Mesenchymal stem cell (in vitro differentiated cells and primary cell): Measurements from ENCODE around the gene LFNG.
"Not testable (repeated sequence)": the region's sequence is repeated elsewhere in the genome, so short reads cannot be mapped to it uniquely, and the experiment has no call there.

Experiments
- DNase-seq: peaks from one replicate; pipeline ENCODE4 v3.0.0-alpha.2; 2013
- H2AFZ ChIP-seq: one replicate; pipeline ENCODE4 v1.6.1; 2013; ENCODE audit warnings: low read depth, mild to moderate bottlenecking, control low read depth, inconsistent platforms, low read length, moderate library complexity
- H2AK5ac ChIP-seq: 2 replicates; pipeline ENCODE4 v1.6.1; 2013; ENCODE audit warnings: low read length, moderate library complexity, mild to moderate bottlenecking, inconsistent platforms; ENCODE audit not compliant: severe bottlenecking
- H2BK120ac ChIP-seq: one replicate; pipeline ENCODE4 v1.6.1; 2013; ENCODE audit warnings: low read depth, mild to moderate bottlenecking, inconsistent platforms, low read length, moderate library complexity
- H2BK12ac ChIP-seq, 2 experiments: one replicate each; pipeline ENCODE4 v1.6.1; 2013; ENCODE audit warnings: inconsistent platforms in 2 of 2, low read length in 2 of 2, mild to moderate bottlenecking in 2 of 2, moderate library complexity in 2 of 2, control low read depth in 1 of 2
- H2BK15ac ChIP-seq: one replicate; pipeline ENCODE4 v1.6.1; 2013; ENCODE audit warnings: mild to moderate bottlenecking, low read depth, inconsistent platforms; ENCODE audit not compliant: poor library complexity, severe bottlenecking
- H2BK5ac ChIP-seq: 2 replicates; pipeline ENCODE4 v1.6.1; 2013; ENCODE audit warnings: low read depth, mild to moderate bottlenecking, low read length, control low read depth, inconsistent platforms; ENCODE audit not compliant: poor library complexity, severe bottlenecking
- H3K14ac ChIP-seq, 2 experiments: one replicate each; pipeline ENCODE4 v1.6.1; 2013; ENCODE audit warnings: inconsistent platforms in 2 of 2, low read length in 2 of 2, control low read depth in 1 of 2, mild to moderate bottlenecking in 1 of 2, moderate library complexity in 1 of 2
- H3K18ac ChIP-seq, 2 experiments: one replicate each; pipeline ENCODE4 v1.6.1; 2013; ENCODE audit warnings: inconsistent platforms in 2 of 2, low read length in 2 of 2, control low read depth in 1 of 2, low read depth in 1 of 2, mild to moderate bottlenecking in 1 of 2
- H3K23ac ChIP-seq, 2 experiments: one replicate each; pipeline ENCODE4 v1.6.1; 2013; ENCODE audit warnings: inconsistent platforms in 2 of 2, low read length in 2 of 2, mild to moderate bottlenecking in 2 of 2, moderate library complexity in 2 of 2, control low read depth in 1 of 2
- H3K27ac ChIP-seq: 2 replicates; pipeline ENCODE4 v1.5.1; 2013; ENCODE audit warnings: mild to moderate bottlenecking, moderate library complexity, low read length, control low read depth, inconsistent platforms; ENCODE audit not compliant: poor library complexity, severe bottlenecking
- H3K27me3 ChIP-seq, 2 experiments: 2 replicates each; pipeline versions ENCODE4 v1.6.1 to v1.7.0; 2013; ENCODE audit warnings: low read length in 2 of 2, mild to moderate bottlenecking in 2 of 2, moderate library complexity in 2 of 2, control low read depth in 1 of 2, inconsistent platforms in 1 of 2; ENCODE audit not compliant: control insufficient read depth in 1 of 2, insufficient read depth in 1 of 2
- H3K36me3 ChIP-seq, 2 experiments: 2 replicates each; pipeline versions ENCODE4 v1.6.1 to v1.7.0; 2013; ENCODE audit warnings: low read length in 2 of 2, control low read depth in 1 of 2, inconsistent platforms in 1 of 2, low read depth in 1 of 2, mild to moderate bottlenecking in 1 of 2; ENCODE audit not compliant: insufficient read depth in 2 of 2, control insufficient read depth in 1 of 2
- H3K4ac ChIP-seq, 2 experiments: one replicate each; pipeline ENCODE4 v1.6.1; 2013; ENCODE audit warnings: inconsistent platforms in 2 of 2, low read length in 2 of 2, mild to moderate bottlenecking in 2 of 2, moderate library complexity in 2 of 2, control low read depth in 1 of 2, low read depth in 1 of 2
- H3K4me1 ChIP-seq: 2 replicates; pipeline ENCODE4 v1.6.1; 2013; ENCODE audit warnings: low read depth, low read length, control low read depth; ENCODE audit not compliant: control insufficient read depth, insufficient read depth
- H3K4me2 ChIP-seq: 2 replicates; pipeline ENCODE4 v1.6.1; 2013; ENCODE audit warnings: low read length, mild to moderate bottlenecking, inconsistent platforms; ENCODE audit not compliant: poor library complexity, severe bottlenecking
- H3K4me3 ChIP-seq, 2 experiments: 2 replicates each; pipeline versions ENCODE4 v1.5.1 to v1.7.0; 2013; ENCODE audit warnings: low read length in 2 of 2, mild to moderate bottlenecking in 2 of 2, control low read depth in 1 of 2, low read depth in 1 of 2; ENCODE audit not compliant: insufficient read depth in 1 of 2
- H3K79me1 ChIP-seq: replicated peaks from 2 replicates; pipeline ENCODE4 v1.6.1; 2013; ENCODE audit warnings: mild to moderate bottlenecking, control low read depth, low read length, inconsistent platforms; ENCODE audit not compliant: poor library complexity, severe bottlenecking
- H3K9ac ChIP-seq: 2 replicates; pipeline ENCODE4 v1.7.0; 2013; ENCODE audit warnings: mild to moderate bottlenecking, low read length, moderate library complexity
- H3K9me3 ChIP-seq: 2 replicates; pipeline ENCODE4 v1.7.0; 2013; ENCODE audit warnings: mild to moderate bottlenecking, low read length; ENCODE audit not compliant: control insufficient read depth
- H4K8ac ChIP-seq: one replicate; pipeline ENCODE4 v1.6.1; 2013; ENCODE audit warnings: inconsistent platforms, mild to moderate bottlenecking, low read length, moderate library complexity
- H4K91ac ChIP-seq: one replicate; pipeline ENCODE4 v1.6.1; 2013; ENCODE audit warnings: mild to moderate bottlenecking, low read length, inconsistent platforms
- WGBS: methylation state at CpG from one replicate; pipeline ENCODE4 v1.1.7; 2013; ENCODE audit warnings: mixed read lengths; 5-methylcytosine and 5-hydroxymethylcytosine counted together

LFNG gene

DNA sequence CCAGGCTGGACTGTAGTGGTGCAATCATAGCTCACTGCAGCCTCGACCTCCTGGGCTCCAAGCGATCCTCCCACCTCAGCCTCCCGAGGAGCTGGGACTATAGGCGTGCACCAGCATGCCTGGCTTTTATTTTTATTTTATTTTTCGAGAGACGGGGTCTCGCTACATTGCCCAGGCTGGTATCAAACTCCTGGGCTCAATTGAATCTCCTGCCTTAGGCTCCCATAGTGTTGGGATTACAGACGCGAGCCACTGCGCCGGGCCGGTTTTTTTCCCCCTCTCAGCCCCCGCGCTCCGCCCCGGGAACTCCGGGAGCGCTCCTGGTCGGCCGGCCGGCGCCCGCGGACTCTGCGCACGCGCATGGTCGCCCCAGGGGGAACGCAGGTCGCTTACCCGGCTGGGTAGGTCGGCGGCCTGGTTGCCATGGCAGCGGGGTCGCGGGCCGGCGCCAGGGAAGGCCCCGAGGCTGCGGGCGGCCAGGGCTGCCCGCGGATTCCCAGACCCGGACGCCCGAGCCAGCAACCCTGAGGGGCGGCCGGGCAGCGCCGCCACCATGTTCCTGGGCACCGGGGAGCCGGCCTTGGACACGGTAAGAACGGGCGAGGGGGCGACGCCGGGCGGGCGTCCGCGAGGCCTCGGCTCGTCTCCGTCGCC lies 39.2 kb downstream of the LFNG start, which contains the start of gene IQCE:
Gene IQCE (plus strand): TSS at position 351 of the 654 bp plus-strand sequence. CDS start 203 bp downstream, at position 554.
- Histone ChIP-seq H3K18ac (peak within 1 kb of the TSS; percentile 8 to 95), H2BK12ac (peak within 1 kb of the TSS in 1 of 2 experiments; percentile 34)

DNA sequence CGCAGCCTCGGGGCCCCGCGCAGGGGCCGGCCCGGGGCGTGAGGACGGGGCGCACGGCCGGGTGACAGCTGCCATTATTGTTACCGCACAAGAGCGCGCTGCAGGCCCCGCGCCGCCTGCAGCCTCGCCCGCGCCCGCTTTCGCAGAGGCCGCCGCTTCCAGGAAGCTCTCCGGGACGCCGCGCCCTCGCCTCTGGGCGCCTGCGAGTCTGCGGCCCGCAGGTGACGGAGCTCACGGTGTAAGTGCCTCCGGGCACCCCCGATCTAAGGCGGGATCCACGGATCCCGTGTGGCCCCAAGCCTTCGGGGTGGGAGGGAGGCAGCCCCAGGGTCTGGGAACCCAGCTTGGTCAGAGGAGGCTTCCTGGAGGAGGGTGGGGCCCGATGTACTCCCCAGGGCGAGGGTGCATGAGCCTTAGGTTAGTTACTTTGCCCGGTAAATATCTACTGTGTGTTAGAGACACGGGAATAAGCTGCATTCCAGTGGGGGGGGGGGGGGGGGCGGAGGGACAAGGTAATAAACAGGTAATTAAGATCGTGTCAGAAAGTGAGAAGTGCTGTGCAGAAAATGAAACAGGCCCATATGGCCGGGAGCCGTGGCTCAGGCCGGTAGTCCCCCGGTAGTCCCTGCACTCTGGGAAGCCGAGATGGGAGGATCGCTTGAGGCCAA lies 39.8 kb downstream of the LFNG start:
- Histone ChIP-seq H2AFZ (peak overlapping the region; percentile 79), H2BK12ac (peak overlapping the region in 1 of 2 experiments; percentile 34), H3K79me1 (peaks cover 9% of the 10 kb centered on the region), H2AK5ac (no peak overlapping the region), H2BK5ac (no peak overlapping the region), H3K27me3 (no peaks in the 10 kb centered on the region), H3K4me1 (peaks cover 12% of the 10 kb centered on the region), H3K36me3 (peaks cover 5% of the 10 kb centered on the region in 2 experiments), H3K18ac (peak overlapping the region; percentile 8 to 95), H3K23ac (no peak overlapping the region), H3K9me3 (no peaks in the 10 kb centered on the region), H3K4me2 (peak overlapping the region; percentile 58), H2BK120ac (no peak overlapping the region), H3K14ac (no peak overlapping the region), H2BK15ac (peak overlapping the region; percentile 74), H4K8ac (peak overlapping the region; percentile 1), H4K91ac (peak overlapping the region; percentile 64), H3K27ac (no peak overlapping the region), H3K9ac (peak overlapping the region; percentile 90), H3K4ac (peak overlapping the region; percentile 73 to 82), H3K4me3 (peak overlapping the region; percentile 92)
- no peak for DNase-seq
- WGBS = 7% methylated on average over 51 of the region's 53 CpGs

More for the DNA sequence above, 39.2 kb downstream of the LFNG start, which contains the start of gene IQCE:
- Histone ChIP-seq H2BK5ac (peak within 1 kb of the TSS; percentile 62), H4K8ac (peak within 1 kb of the TSS; percentile 1), H3K14ac (no peak within 1 kb of the TSS), H2BK15ac (peak within 1 kb of the TSS; percentile 74), H3K4me2 (peak within 1 kb of the TSS; percentile 69), H3K9ac (peak within 1 kb of the TSS; percentile 90), H2AFZ (peak within 1 kb of the TSS; percentile 79), H3K27me3 (no peaks in the 10 kb centered on the region), H3K4me3 (peak within 1 kb of the TSS; percentile 92), H3K23ac (no peak within 1 kb of the TSS), H2AK5ac (peak within 1 kb of the TSS; percentile 39), H3K4me1 (peaks cover 18% of the 10 kb centered on the region), H4K91ac (peak within 1 kb of the TSS; percentile 64), H3K9me3 (no peaks in the 10 kb centered on the region), H3K36me3 (peaks cover 5 to 6% of the 10 kb centered on the region in 2 experiments), H3K4ac (peak within 1 kb of the TSS; percentile 73 to 82), H3K79me1 (peaks cover 14% of the 10 kb centered on the region), H2BK120ac (no peak within 1 kb of the TSS), H3K27ac (no peak within 1 kb of the TSS)
- peak; percentile 89 for DNase-seq
- WGBS = 5% methylated on average over 48 of the region's 66 CpGs

DNA sequence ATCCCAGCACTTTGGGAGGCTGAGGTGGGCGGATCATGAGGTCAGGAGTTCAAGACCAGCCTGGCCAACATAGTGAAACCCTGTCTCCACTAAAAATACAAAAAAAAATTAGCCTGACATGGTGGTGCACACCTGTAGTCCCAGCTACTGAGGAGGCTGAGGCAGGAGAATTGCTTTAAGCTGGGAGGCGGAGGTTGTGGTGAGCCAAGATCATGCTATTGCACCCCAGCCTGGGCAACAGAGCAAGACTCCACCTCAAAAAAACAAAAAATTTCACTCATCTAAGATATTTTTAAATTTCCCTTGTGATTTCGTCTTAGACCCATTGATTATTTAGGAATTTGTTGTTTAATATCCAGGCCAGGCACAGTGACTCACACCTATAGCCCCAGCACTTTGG lies 44.4 kb downstream of the LFNG start:
- peaks cover 17% of the 10 kb centered on the region for H3K4me1 ChIP-seq
- H3K4me2 ChIP-seq, H3K4me3 ChIP-seq, H3K4ac ChIP-seq, H2BK5ac ChIP-seq, H4K8ac ChIP-seq, H2BK15ac ChIP-seq, DNase-seq, H2BK12ac ChIP-seq, H2AFZ ChIP-seq, H3K9me3 ChIP-seq, H2BK120ac ChIP-seq, H3K18ac ChIP-seq, H2AK5ac ChIP-seq, H3K9ac ChIP-seq, H4K91ac ChIP-seq, H3K23ac ChIP-seq, H3K27ac ChIP-seq, H3K14ac ChIP-seq, H3K27me3 ChIP-seq: not testable (repeated sequence)
- H3K79me1 ChIP-seq = peaks cover 28% of the 10 kb centered on the region
- WGBS = 100% methylated on average over 2 of the region's 3 CpGs
- H3K36me3 ChIP-seq = peaks cover 5 to 19% of the 10 kb centered on the region in 2 experiments

DNA sequence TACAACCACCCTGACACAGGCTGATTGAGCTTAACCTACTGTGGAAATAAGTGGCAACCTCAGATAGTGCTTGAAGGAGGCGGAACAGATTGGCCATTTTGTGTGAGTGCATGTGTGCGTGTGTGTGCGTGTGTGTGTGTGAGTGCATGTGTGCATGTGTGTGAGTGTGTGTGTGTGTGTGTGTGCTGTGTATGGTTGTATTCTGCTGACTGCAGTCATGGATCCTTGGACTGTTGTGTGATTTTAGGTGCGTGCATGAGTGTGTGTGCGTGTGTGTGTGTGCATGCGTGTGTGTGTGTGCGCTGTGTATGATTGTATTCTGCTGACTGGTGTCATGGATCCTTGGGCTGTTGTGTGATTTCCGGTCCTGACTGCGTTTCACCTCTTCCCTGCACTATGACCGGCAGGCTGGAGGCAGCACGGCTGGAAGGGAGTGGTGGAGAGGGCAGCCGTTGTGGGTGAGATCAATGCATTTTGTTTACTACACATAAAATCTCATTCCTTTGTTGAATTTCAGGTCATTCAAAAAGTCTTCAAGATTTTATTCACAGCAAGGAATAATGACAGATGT lies 45.5 kb downstream of the LFNG start:
- 97% methylated on average over 6 of the region's 12 CpGs for WGBS
- Histone ChIP-seq H3K4ac (peak overlapping the region in 1 of 2 experiments; percentile 70), H4K8ac (peak overlapping the region; percentile 57)

More for the DNA sequence above, 45.5 kb downstream of the LFNG start:
- Histone ChIP-seq H3K4me2 (no peak overlapping the region), H3K4me3 (no peak overlapping the region), H4K91ac (peak overlapping the region; percentile 48), H3K79me1 (peaks cover 34% of the 10 kb centered on the region), H3K9me3 (no peaks in the 10 kb centered on the region), H2AFZ (no peak overlapping the region), H3K18ac (peak overlapping the region in 1 of 2 experiments; percentile 6), H2BK12ac (no peak overlapping the region), H3K9ac (no peak overlapping the region), H3K27me3 (no peaks in the 10 kb centered on the region), H2BK5ac (no peak overlapping the region), H3K14ac (peak overlapping the region in 1 of 2 experiments; percentile 19), H3K4me1 (peaks cover 14% of the 10 kb centered on the region), H3K36me3 (peaks cover 11 to 25% of the 10 kb centered on the region in 2 experiments), H2BK15ac (no peak overlapping the region), H3K23ac (no peak overlapping the region), H2AK5ac (no peak overlapping the region), H2BK120ac (no peak overlapping the region), H3K27ac (no peak overlapping the region)
- peak; percentile 6 for DNase-seq
